ENCODE results near the gene HEPACAM2.

Gene HEPACAM2

DNA sequence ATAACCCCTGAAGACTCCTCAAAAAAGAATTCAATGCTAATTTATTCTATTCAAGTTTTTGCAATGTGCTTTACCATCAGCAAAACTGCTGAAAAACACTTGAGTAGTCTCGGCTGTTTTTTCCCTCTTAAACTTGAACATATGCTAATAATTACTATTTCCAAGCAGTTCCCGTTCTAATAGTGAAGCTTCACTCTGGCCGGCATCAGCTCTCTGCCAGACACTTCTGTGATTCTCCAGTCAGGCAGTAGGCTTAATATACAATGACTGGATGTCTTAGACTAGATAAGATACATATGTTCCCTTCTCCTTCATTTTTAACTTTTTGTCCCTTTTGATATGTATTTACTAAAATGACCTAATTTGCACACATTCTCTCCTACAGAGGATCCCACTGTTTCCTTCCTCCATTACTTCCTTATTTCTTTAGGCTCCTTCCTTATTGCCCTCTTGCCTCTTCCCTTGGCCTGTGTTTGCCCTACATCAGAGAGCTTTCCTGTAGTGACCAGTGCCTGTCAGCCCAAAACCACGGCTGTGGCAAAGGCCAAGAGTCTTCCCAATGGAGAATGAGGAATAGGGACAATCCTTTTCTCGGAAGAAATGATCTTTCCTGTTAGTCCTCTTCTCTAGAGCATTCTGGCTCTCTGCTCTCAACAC lies 23.5 kb downstream of the HEPACAM2 start:
- H3K79me2 ChIP-seq (ENCODE audit: insufficient read depth, low read length): no peaks in the 10 kb centered on the region
- no peaks in the 10 kb centered on the region for H3K9me2 ChIP-seq (replicated peaks; ENCODE audit: insufficient read depth, low read length)
- H3K4me3 ChIP-seq (ENCODE audit: insufficient read depth, low read length, poor library complexity, severe bottlenecking): no peak overlapping the region
- H3K9me3 ChIP-seq (ENCODE audit: insufficient read depth, low read length): no peaks in the 10 kb centered on the region
- H3K36me3 ChIP-seq (ENCODE audit: low read length): no peaks in the 10 kb centered on the region
- H3K27ac ChIP-seq (ENCODE audit: low read depth, low read length): no peak overlapping the region
- TF ChIP-seq, protein P1, sequence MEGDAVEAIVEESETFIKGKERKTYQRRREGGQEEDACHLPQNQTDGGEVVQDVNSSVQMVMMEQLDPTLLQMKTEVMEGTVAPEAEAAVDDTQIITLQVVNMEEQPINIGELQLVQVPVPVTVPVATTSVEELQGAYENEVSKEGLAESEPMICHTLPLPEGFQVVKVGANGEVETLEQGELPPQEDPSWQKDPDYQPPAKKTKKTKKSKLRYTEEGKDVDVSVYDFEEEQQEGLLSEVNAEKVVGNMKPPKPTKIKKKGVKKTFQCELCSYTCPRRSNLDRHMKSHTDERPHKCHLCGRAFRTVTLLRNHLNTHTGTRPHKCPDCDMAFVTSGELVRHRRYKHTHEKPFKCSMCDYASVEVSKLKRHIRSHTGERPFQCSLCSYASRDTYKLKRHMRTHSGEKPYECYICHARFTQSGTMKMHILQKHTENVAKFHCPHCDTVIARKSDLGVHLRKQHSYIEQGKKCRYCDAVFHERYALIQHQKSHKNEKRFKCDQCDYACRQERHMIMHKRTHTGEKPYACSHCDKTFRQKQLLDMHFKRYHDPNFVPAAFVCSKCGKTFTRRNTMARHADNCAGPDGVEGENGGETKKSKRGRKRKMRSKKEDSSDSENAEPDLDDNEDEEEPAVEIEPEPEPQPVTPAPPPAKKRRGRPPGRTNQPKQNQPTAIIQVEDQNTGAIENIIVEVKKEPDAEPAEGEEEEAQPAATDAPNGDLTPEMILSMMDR (IDR thresholded peaks at IDR 0.05; ENCODE audit: insufficient read depth, low read length, poor library complexity, severe bottlenecking): no peak
- no peak for TF ChIP-seq EZH2phosphoT487 (conservative IDR thresholded peaks at IDR 0.05; ENCODE audit: low read length)
- no peaks in the 10 kb centered on the region for H3K27me3 ChIP-seq (ENCODE audit: low read length)
- H3K9ac ChIP-seq (ENCODE audit: low read length): no peak overlapping the region
- no peak overlapping the region for H2AFZ ChIP-seq (ENCODE audit: low read depth, low read length, severe bottlenecking)
- H4K20me1 ChIP-seq (ENCODE audit: low read depth, low read length): no peaks in the 10 kb centered on the region
- no peak overlapping the region for H3K4me2 ChIP-seq (ENCODE audit: low read depth, low read length, poor library complexity, severe bottlenecking)
- no peaks in the 10 kb centered on the region for H3F3A ChIP-seq (ENCODE audit: insufficient read depth)

DNA sequence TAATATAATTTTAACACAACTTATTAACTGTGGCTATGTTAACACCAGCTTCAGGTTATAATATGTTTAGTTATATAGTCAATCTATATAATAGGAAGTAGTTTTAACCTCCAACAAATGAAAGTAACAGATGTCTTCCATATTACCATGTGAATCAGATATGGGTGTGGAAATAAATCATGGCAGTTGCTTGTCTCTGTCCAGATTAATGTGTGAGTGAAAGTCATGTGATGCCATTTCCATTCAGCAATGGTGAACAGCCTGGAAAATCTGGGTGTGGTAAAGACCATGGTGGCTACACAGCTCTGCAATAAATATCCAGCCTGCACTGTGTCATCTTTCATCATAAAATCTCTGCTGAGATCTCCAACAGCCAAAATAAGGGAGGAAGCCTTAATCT lies 27.8 kb downstream of the HEPACAM2 start:
- H3K9me2 ChIP-seq (replicated peaks; ENCODE audit: insufficient read depth, low read length): no peaks in the 10 kb centered on the region
- no peak overlapping the region for H2AFZ ChIP-seq (ENCODE audit: low read depth, low read length, severe bottlenecking)
- no peak overlapping the region for H3K27ac ChIP-seq (ENCODE audit: low read depth, low read length)
- H3K9ac ChIP-seq (ENCODE audit: low read length): no peak overlapping the region
- H3K36me3 ChIP-seq (ENCODE audit: low read length): no peaks in the 10 kb centered on the region
- no peaks in the 10 kb centered on the region for H3K27me3 ChIP-seq (ENCODE audit: low read length)
- H4K20me1 ChIP-seq (ENCODE audit: low read depth, low read length): no peaks in the 10 kb centered on the region
- no peaks in the 10 kb centered on the region for H3K79me2 ChIP-seq (ENCODE audit: insufficient read depth, low read length)
- no peak overlapping the region for H3K4me3 ChIP-seq (ENCODE audit: insufficient read depth, low read length, poor library complexity, severe bottlenecking)
- H3K4me2 ChIP-seq (ENCODE audit: low read depth, low read length, poor library complexity, severe bottlenecking): no peak overlapping the region
- TF ChIP-seq, protein P1 (IDR thresholded peaks at IDR 0.05; ENCODE audit: insufficient read depth, low read length, poor library complexity, severe bottlenecking): no peak
- no peak for TF ChIP-seq EZH2phosphoT487 (conservative IDR thresholded peaks at IDR 0.05; ENCODE audit: low read length)
- no peaks in the 10 kb centered on the region for H3F3A ChIP-seq (ENCODE audit: insufficient read depth)
- H3K9me3 ChIP-seq (ENCODE audit: insufficient read depth, low read length): no peaks in the 10 kb centered on the region

DNA sequence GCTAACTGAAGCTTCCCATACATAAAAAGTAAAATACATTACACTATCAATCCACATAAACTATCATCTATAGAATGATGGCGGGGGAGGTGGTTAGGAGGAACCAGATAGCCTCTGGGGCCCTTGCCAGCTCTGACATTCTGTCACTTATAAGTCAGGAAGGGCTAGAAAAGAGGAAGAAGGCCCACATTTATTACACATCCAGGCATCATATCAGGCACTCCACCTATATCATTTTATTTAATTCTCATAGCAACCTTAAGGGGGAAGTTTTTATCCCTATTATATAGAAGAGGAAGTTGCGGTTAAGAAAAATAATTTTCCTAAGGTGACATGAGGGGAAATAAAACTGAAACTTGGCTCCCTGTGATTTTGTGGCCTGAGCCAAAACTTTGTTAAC lies 29.9 kb downstream of the HEPACAM2 start:
- no peak overlapping the region for H3K4me2 ChIP-seq (ENCODE audit: low read depth, low read length, poor library complexity, severe bottlenecking)
- no peaks in the 10 kb centered on the region for H3K79me2 ChIP-seq (ENCODE audit: insufficient read depth, low read length)
- H3K9me3 ChIP-seq (ENCODE audit: insufficient read depth, low read length): no peaks in the 10 kb centered on the region
- no peak overlapping the region for H3K9ac ChIP-seq (ENCODE audit: low read length)
- no peak for TF ChIP-seq EZH2phosphoT487 (conservative IDR thresholded peaks at IDR 0.05; ENCODE audit: low read length)
- TF ChIP-seq, protein P1 (IDR thresholded peaks at IDR 0.05; ENCODE audit: insufficient read depth, low read length, poor library complexity, severe bottlenecking): no peak
- H2AFZ ChIP-seq (ENCODE audit: low read depth, low read length, severe bottlenecking): no peak overlapping the region
- no peak overlapping the region for H3K27ac ChIP-seq (ENCODE audit: low read depth, low read length)
- no peaks in the 10 kb centered on the region for H3K9me2 ChIP-seq (replicated peaks; ENCODE audit: insufficient read depth, low read length)
- no peaks in the 10 kb centered on the region for H3K36me3 ChIP-seq (ENCODE audit: low read length)
- no peak overlapping the region for H3K4me3 ChIP-seq (ENCODE audit: insufficient read depth, low read length, poor library complexity, severe bottlenecking)
- H4K20me1 ChIP-seq (ENCODE audit: low read depth, low read length): no peaks in the 10 kb centered on the region
- no peaks in the 10 kb centered on the region for H3F3A ChIP-seq (ENCODE audit: insufficient read depth)
- H3K27me3 ChIP-seq (ENCODE audit: low read length): no peaks in the 10 kb centered on the region
